HEK293T (cell line): Measurements from ENCODE around the gene HHLA2.

Source experiments
- ARNT ChIP-seq: fragments of 450-650 bp; IDR thresholded peaks from 2 replicates; pipeline ENCODE4 v1.6.1; 2017; ENCODE audit warnings: mild to moderate bottlenecking
- BHLHE40 ChIP-seq: fragments of 450-650 bp; IDR thresholded peaks from 2 replicates; pipeline ENCODE4 v1.6.1; 2016; ENCODE audit warnings: mild to moderate bottlenecking, moderate library complexity, borderline replicate concordance
- CTBP1 ChIP-seq: fragments of 450-650 bp; IDR thresholded peaks from 2 replicates; pipeline ENCODE4 v1.6.1; 2016; ENCODE audit warnings: borderline replicate concordance
- ELF4 ChIP-seq: fragments of 450-650 bp; IDR thresholded peaks from 2 replicates; pipeline ENCODE4 v1.6.1; 2017; ENCODE audit warnings: antibody characterized with exemption
- FOXK2 ChIP-seq: fragments of 450-650 bp; IDR thresholded peaks from 2 replicates; pipeline ENCODE4 v1.6.1; 2016; ENCODE audit warnings: mild to moderate bottlenecking
- HDGF ChIP-seq: fragments of 450-650 bp; IDR thresholded peaks from 2 replicates; pipeline ENCODE4 v1.6.1; 2017; ENCODE audit warnings: antibody characterized with exemption, borderline replicate concordance
- SP1 ChIP-seq: fragments of 450-650 bp; IDR thresholded peaks from 2 replicates; pipeline ENCODE4 v1.6.1; 2017
- ZNF384 ChIP-seq: fragments of 450-650 bp; IDR thresholded peaks from 2 replicates; pipeline ENCODE4 v1.6.1; 2016
- TF ChIP-seq, protein P1 (sequence below): fragments of 450-650 bp; IDR thresholded peaks from 2 replicates; pipeline ENCODE4 v1.6.1; 2016

- TF ChIP-seq ARNT (no peak), HDGF (no peak), SP1 (no peak), CTBP1 (no peak), ZNF384 (no peak), BHLHE40 (no peak), ELF4 (no peak), FOXK2 (no peak)
- TF ChIP-seq, protein P1, sequence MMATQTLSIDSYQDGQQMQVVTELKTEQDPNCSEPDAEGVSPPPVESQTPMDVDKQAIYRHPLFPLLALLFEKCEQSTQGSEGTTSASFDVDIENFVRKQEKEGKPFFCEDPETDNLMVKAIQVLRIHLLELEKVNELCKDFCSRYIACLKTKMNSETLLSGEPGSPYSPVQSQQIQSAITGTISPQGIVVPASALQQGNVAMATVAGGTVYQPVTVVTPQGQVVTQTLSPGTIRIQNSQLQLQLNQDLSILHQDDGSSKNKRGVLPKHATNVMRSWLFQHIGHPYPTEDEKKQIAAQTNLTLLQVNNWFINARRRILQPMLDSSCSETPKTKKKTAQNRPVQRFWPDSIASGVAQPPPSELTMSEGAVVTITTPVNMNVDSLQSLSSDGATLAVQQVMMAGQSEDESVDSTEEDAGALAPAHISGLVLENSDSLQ: no peak
These were observed 9.2 kb upstream of the HHLA2 start for GRCh38 chr3:108287146-108287545.
